Posterior vena cava (tissue), 2 donors: Measurements from ENCODE around the gene SOX9. TPM values are rescaled to one million over a fixed set of nuclear protein-coding genes. Genes with fewer than 3 reads are reported as not detected.

ENCODE experiments used
- DNase-seq: peaks from one replicate; pipeline ENCODE4 v3.0.0-alpha.2; 2020; ENCODE audit warnings: low spot score
- intact Hi-C, 2 donors: fragments of 100-400 bp; cut with DNase I; formaldehyde crosslinking; loops; one replicate each; pipeline versions ENCODE4 v1.14.1 to v1.14.2; 2022 to 2023
- long read RNA-seq, 2 donors: library from polyadenylated mRNA; unstranded; transcript quantifications; one replicate each; pipeline ENCODE4 v2.0.0, GENCODE V29; 2020 to 2021
- total RNA-seq, 2 donors: library from RNA; stranded (reverse); fragmentation: NEBNext Ultra II Directional; extraction: Animal tissue kit (Norgen Biotek cat#: 25700); gene quantifications; one replicate each; pipeline ENCODE4 v1.2.1, GENCODE V29; 2021
- donor health status: DM: yes; HTN: yes; CAD: no.
- donor health status: DM: yes; HTN: yes; CAD: no.

Gene SOX9
- total RNA-seq: 1 to 10 TPM; 1.1 to 3.2 TPM
- long read RNA-seq, donor 1, partial matches to known transcripts: 0 of 2 reads
- long read RNA-seq, donor 1, other reads (novel, unspliced or antisense): 0 of 2 reads
- long read RNA-seq, donor 2: 0 reads

GRCh38 chr17:72120642-72121163 lies at the start of gene SOX9:
TSS of gene SOX9 (plus strand) at chr17:72121020. CDS start at chr17:72121392, 372 bp downstream.
- intact Hi-C loops: no loop called here
- DNase-seq: peak; percentile 85

- intact Hi-C loops: no loop called here
Observed at GRCh38 chr17:72071330-72071729, 49.5 kb upstream of the SOX9 start.

GRCh38 chr17:72075995-72076677 lies 44.7 kb upstream of the SOX9 start:
- intact Hi-C loops: no loop called here
- DNase-seq: no peak

More at GRCh38 chr17:72071330-72071729, 49.5 kb upstream of the SOX9 start:
- DNase-seq: no peak

- no peak for DNase-seq
- intact Hi-C loops: no loop called here
Observed at GRCh38 chr17:72076678-72077030, 44.2 kb upstream of the SOX9 start.

- intact Hi-C loops: no loop called here
- no peak for DNase-seq
Observed at GRCh38 chr17:72077326-72077960, 43.4 kb upstream of the SOX9 start.

- intact Hi-C loops: no loop called here
- no peak for DNase-seq
Observed at GRCh38 chr17:72079700-72080099, 41.1 kb upstream of the SOX9 start.

- intact Hi-C loops: no loop called here
- DNase-seq: no peak
Observed at GRCh38 chr17:72087876-72088275, 32.9 kb upstream of the SOX9 start.

GRCh38 chr17:72089453-72089987 lies 31.3 kb upstream of the SOX9 start:
- DNase-seq: no peak
- intact Hi-C loops: no loop called here

- intact Hi-C loops: no loop called here
Observed at GRCh38 chr17:72090108-72090507, 30.7 kb upstream of the SOX9 start.

GRCh38 chr17:72092710-72093322 lies 28.0 kb upstream of the SOX9 start:
- intact Hi-C loops: no loop called here
- DNase-seq: no peak

More at GRCh38 chr17:72090108-72090507, 30.7 kb upstream of the SOX9 start:
- no peak for DNase-seq

- DNase-seq: no peak
- intact Hi-C loops: no loop called here
Observed at GRCh38 chr17:72093707-72094106, 27.1 kb upstream of the SOX9 start.

GRCh38 chr17:72095316-72095715 lies 25.5 kb upstream of the SOX9 start:
- intact Hi-C loops: no loop called here

GRCh38 chr17:72097144-72097543 lies 23.7 kb upstream of the SOX9 start:
- intact Hi-C loops: no loop called here
- no peak for DNase-seq

More at GRCh38 chr17:72095316-72095715, 25.5 kb upstream of the SOX9 start:
- DNase-seq: no peak

GRCh38 chr17:72099919-72100318 lies 20.9 kb upstream of the SOX9 start:
- DNase-seq: no peak

GRCh38 chr17:72100470-72100869 lies 20.4 kb upstream of the SOX9 start:
- no peak for DNase-seq
- intact Hi-C loops: no loop called here

More at GRCh38 chr17:72099919-72100318, 20.9 kb upstream of the SOX9 start:
- intact Hi-C loops: no loop called here

GRCh38 chr17:72101526-72101925 lies 19.3 kb upstream of the SOX9 start:
- intact Hi-C loops: no loop called here
- DNase-seq: no peak

- intact Hi-C loops: no loop called here
- DNase-seq: no peak
Observed at GRCh38 chr17:72102366-72102765, 18.5 kb upstream of the SOX9 start.

GRCh38 chr17:72104164-72104862 lies 16.5 kb upstream of the SOX9 start:
- intact Hi-C loops: no loop called here

GRCh38 chr17:72104863-72105234 lies 16.0 kb upstream of the SOX9 start:
- intact Hi-C loops: no loop called here
- DNase-seq: no peak

More at GRCh38 chr17:72104164-72104862, 16.5 kb upstream of the SOX9 start:
- no peak for DNase-seq
